D341Med (cell line): ENCODE data around the gene ARHGEF1.
A peak's percentile ranks its signal among the peaks of the same experiment; 100 is the strongest.

Source experiments
- DNase-seq: peaks from one replicate; pipeline ENCODE4 v3.0.0; 2012; ENCODE audit warnings: low spot score

Gene ARHGEF1

GRCh38 chr19:41882568-41883462, at the start of gene ARHGEF1:
Gene ARHGEF1, plus strand, starts transcription at chr19:41883184. Its CDS starts 4,899 bp downstream, at chr19:41888083.
- peak; percentile 69 for DNase-seq

- DNase-seq, result no peak
Measured at GRCh38 chr19:41837981-41838708, 44.8 kb upstream of the ARHGEF1 start.

GRCh38 chr19:41839211-41839610, 43.8 kb upstream of the ARHGEF1 start:
- no peak for DNase-seq

GRCh38 chr19:41843371-41843770, 39.6 kb upstream of the ARHGEF1 start:
- no peak for DNase-seq

GRCh38 chr19:41844601-41845000, 38.4 kb upstream of the ARHGEF1 start, which contains the start of gene LYPD4:
Gene LYPD4, minus strand, starts transcription at chr19:41844683. Its CDS starts 5,398 bp downstream, at chr19:41839285.
- no peak for DNase-seq

- no peak for DNase-seq
Measured at GRCh38 chr19:41845001-41845050, 38.2 kb upstream of the ARHGEF1 start, which contains the start of gene DMRTC2. Gene DMRTC2, plus strand, starts transcription at chr19:41845042. Its CDS starts 2,387 bp downstream, at chr19:41847429.

- no peak for DNase-seq
Measured at GRCh38 chr19:41845051-41845590, 37.9 kb upstream of the ARHGEF1 start.

- no peak for DNase-seq
Measured at GRCh38 chr19:41847351-41848105, 35.5 kb upstream of the ARHGEF1 start.

GRCh38 chr19:41848666-41849065, 34.3 kb upstream of the ARHGEF1 start:
- DNase-seq, result no peak

GRCh38 chr19:41849067-41849466, 33.9 kb upstream of the ARHGEF1 start:
- no peak for DNase-seq

GRCh38 chr19:41850381-41850780, 32.6 kb upstream of the ARHGEF1 start:
- DNase-seq, result no peak

- no peak for DNase-seq
Measured at GRCh38 chr19:41851456-41851855, 31.5 kb upstream of the ARHGEF1 start.

- DNase-seq, result no peak
Measured at GRCh38 chr19:41853344-41853743, 29.6 kb upstream of the ARHGEF1 start.

- no peak for DNase-seq
Measured at GRCh38 chr19:41853768-41854167, 29.2 kb upstream of the ARHGEF1 start.

GRCh38 chr19:41859213-41859617, 23.8 kb upstream of the ARHGEF1 start:
- DNase-seq, result no peak

- peak; percentile 96 for DNase-seq
Measured at GRCh38 chr19:41859618-41860418, 23.2 kb upstream of the ARHGEF1 start, which contains the start of gene RPS19. Gene RPS19, plus strand, starts transcription at chr19:41860255. Its CDS starts 520 bp downstream, at chr19:41860775.

GRCh38 chr19:41860419-41861115, 22.4 kb upstream of the ARHGEF1 start:
- no peak for DNase-seq

GRCh38 chr19:41861116-41861768, 21.7 kb upstream of the ARHGEF1 start:
- DNase-seq, result no peak

GRCh38 chr19:41861846-41862245, 21.1 kb upstream of the ARHGEF1 start:
- DNase-seq, result no peak

GRCh38 chr19:41862445-41862986, 20.5 kb upstream of the ARHGEF1 start:
- DNase-seq, result no peak
